Measurements from ENCODE around the gene DSC1.

DNA sequence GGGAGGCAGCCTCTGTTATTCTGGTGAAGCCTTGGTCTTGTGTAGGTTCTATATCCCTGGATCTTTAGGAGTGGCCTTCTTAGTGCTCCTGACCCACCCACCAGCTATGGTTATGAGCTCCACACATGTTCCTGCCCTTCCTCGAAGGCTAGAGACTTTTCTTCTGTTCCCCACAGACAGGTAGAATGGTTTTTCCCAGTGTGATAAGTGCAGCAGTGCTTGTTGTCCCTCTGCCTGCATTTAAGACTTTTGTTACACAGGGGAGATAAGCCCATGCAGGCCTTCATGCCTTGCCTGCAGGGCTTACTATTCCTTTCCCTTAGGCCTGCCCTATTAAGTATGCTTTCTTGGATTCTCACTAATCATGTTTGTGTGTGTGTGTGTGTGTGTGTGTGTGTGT, 48.4 kb upstream of the DSC1 start:
- TF ChIP-seq EZH2 (IDR thresholded peaks at IDR 0.05; ENCODE audit: borderline replicate concordance, low read length) (no peak), CTCF (conservative IDR thresholded peaks at IDR 0.05 in 1 of 2, IDR thresholded peaks at IDR 0.05 in 1 of 2; ENCODE audit: extremely low read depth in 1 of 2, insufficient read depth in 1 of 2, low read depth in 1 of 2, low read length in 2 of 2) (no peak)
